ENCODE measurements around the gene TMEM204.
"Not testable (repeated sequence)": the region's sequence is repeated elsewhere in the genome, so short reads cannot be mapped to it uniquely, and the experiment has no call there.

Gene TMEM204

DNA sequence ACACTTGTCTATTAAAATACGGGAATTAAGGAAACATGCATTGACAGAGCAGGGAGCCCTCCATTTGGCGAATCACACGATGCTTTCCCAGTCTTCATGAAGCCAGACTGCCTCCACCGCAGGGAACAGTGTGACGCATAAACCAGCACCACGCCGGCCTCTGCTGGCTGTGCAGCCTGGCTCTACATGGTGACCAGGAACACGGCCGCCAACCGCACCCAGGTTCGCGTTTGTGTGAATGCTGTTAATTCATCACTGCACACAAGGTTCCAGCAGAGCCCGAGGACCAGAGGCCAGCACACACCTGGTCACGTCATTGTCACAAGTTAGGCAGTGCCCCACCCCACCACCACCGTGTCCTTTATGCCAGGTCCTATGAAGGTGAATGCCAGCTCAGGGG, 26.7 kb downstream of the TMEM204 start:
- no peak for DNase-seq

DNA sequence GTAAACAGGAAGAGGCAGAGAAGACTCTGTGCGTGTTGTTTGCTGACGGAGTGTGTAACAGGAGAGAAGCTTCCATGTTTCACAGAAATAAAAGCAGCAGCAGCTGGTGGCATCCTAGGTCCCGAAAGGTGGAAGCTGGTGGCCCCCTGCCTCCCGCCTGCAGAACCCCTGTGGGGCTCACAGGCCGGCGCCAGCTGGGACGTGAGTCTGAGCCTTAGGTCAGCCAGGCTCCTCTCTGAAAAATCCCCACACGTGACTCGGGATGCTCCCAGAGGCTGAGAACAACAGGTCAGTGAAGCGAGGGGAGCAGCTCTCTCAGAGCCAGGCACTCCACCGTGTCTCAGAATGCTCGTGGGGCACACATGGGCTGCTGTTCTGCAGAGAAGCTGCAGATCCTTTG, 27.4 kb downstream of the TMEM204 start:
- DNase-seq = no peak

- no peak for DNase-seq
These were observed 27.8 kb downstream of the TMEM204 start for GRCh38 chr16:1561266-1561665.

- DNase-seq = no peak
These were observed 28.4 kb downstream of the TMEM204 start for GRCh38 chr16:1561836-1562235.

DNA sequence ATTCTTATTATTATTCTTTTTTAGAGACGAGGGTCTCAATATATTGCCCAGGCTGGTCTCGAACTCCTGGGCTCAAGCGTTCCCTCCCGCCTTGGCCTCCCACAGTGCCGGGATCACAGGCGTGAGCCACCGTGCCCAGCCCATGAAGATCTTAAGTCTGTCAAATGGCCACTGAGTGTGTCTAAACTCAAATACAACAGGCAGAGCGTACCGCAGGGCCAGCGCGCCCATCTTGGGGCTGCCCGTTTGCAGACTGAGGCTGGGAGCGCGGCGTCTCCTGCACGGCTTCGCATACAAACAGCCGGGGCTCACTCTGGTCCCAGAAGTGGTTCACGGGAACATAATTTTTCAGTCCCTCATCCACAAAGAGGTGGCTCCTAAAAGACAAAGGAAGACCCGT, 30.3 kb downstream of the TMEM204 start:
- DNase-seq = no peak

DNA sequence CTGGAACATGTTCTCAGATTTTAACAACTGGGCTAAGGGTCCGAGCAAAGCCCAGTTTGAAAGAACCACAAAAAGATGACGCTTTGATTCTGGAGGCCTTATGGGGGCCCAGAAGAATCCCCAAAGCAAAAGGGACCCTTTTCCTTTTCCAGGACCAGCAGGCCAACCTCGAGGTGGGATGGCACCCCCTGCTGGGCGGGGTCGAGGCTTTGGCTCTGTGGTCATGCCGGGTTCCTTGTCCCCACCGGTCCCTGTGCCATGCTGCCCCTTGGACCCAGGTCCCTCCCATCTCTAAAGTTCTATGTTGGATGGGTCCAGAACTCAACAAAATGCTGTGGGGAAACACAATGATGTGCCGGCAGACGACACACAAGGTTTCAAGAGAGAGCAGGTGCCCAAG, 30.9 kb downstream of the TMEM204 start:
- peak in 1 of 2 donors; percentile 12 for DNase-seq

DNA sequence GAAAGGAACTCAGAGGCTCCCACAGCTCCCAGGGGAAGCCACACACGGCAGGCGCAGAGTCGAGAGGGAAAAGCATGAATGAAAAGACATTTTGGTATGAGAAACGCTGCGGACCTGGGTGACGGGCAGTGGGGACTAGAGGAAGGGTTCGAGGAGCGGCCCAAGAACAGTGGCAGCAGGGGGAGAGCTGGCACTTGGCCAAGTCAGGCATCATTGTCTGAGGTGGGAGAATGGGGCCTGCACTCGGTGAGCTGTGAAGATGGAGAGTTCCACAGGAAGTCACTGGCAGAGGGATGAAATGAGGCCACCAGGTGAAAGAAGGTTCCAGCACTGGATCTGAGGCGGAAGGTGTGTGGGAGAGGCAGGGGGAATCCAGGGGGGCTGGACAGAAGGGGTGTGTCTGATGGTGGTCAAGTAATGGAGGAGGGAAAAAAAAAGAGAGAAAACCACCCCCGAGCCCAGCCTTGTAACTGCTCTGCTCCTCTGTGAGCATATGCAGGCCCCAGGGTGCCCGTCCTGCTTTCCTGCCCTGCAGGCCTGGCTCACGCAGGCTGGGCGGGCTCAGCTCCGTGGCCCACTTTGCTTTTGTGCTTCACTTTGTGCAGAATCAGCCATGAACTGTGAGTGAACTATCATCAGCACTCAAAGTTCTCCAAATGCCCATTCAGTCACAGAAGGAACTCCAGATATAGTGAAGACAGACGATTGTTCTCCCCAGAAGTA, 31.8 kb downstream of the TMEM204 start:
- DNase-seq = no peak

GRCh38 chr16:1567988-1568387, 34.5 kb downstream of the TMEM204 start:
- DNase-seq = no peak

GRCh38 chr16:1571012-1571671, 37.7 kb downstream of the TMEM204 start:
- DNase-seq = no peak

GRCh38 chr16:1572673-1573072, 39.2 kb downstream of the TMEM204 start:
- DNase-seq = no peak

DNA sequence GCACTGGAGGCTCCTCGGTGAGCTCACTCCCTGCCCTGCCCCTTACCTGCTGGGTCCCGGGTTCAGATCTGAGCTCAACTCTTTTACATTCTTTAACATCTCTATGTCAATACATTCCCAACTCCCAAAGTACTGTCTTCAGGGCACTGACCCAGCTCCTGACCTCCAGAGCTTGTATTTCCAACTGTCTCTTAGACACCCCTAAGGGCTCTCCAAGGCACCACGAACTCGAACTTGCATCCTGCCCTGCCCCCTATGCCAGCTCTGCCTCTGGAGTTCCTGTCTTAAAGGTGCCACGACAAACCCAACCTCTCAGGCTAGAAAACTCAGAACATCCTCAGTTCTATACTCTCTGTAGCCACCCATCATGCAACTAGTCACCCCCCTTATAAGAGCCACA, 39.8 kb downstream of the TMEM204 start:
- no peak for DNase-seq

GRCh38 chr16:1575578-1575977, 42.1 kb downstream of the TMEM204 start:
- DNase-seq = no peak

- DNase-seq = peak in 1 of 2 donors; percentile 26
These were observed 45.7 kb downstream of the TMEM204 start for GRCh38 chr16:1579214-1579613.

GRCh38 chr16:1580256-1580655, 46.8 kb downstream of the TMEM204 start:
- DNase-seq = no peak

GRCh38 chr16:1580956-1581355, 47.5 kb downstream of the TMEM204 start:
- DNase-seq = no peak

DNA sequence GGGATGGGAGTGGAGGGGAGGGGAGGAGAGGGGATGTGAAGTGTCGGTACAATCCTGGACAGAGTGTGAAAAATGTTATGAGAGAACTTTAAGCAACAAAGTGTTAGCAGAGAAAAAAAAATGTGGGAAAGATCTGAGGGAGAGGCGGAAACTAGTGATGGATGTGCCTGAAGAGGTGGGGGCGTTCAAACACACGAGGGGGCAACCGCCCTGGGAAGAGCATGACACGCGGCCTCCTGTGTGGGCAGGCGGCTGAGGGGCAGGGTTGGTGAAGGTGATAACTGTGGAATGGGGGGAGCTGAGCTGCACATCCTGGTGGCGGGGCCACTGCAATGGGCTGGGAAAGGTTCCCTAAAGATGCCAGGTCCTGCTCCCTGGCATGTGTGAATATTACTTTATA, 48.3 kb downstream of the TMEM204 start:
- DNase-seq = no peak

GRCh38 chr16:1583180-1583579, 49.7 kb downstream of the TMEM204 start:
- DNase-seq = no peak

- no peak for DNase-seq
These were observed 51.5 kb downstream of the TMEM204 start for GRCh38 chr16:1584926-1585484.

DNA sequence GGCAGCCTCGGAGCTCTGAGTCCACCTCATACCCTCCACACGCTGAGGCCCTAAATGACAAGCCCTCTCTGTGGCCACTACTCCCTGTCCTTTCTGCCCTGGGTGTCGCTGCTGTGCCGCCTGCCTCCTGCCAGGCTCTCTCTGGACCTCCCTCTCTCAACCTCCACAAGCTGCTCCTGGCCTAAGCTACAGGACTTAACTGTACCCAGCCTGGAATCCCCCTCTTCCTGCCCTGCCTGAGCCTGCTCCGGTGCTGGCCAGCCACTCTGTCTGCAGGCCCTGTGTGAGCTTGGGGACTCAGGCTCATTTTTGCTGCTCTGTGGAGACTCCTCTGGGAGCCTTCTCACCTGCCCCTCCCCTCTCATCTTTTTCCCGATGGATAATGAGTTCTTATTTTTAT, 56.9 kb downstream of the TMEM204 start:
- no peak for DNase-seq

DNA sequence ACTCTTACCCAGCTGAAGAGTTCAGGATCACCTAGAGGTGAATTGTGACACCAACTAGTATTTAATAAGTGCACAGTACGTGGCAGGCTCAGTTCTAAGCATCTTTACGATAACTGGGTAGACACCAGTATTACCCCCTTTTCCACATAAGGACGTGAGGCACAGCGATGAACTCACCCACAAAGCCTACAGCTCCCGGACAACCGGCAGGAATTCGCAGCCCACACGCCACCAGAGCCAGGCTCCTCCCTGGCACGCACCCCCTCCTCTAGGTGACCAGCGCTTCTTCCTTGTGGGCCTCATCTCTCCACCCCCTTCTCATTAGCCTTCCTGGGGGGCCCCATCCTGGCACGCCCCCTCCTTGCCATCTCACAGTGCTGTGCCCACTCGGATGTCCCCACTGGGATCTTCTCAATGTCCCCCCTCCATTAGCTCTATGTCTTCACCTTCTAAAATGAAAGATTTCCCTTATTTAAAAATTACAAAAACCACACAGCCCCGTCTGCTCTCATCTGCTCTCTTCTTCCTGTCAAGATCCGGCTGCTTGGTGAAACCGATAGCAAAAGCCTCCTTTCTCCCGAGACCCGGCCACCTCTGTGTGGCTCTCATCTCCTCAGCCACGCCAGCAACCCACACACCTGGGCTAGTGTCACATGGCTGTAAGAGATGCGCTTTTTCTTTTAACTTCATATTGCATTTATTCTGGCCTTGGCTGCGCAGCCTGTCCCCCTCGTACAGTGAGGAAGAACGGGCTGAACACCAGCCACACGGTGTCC, 57.7 kb downstream of the TMEM204 start:
- no peak for DNase-seq

- no peak for DNase-seq
These were observed 59.0 kb downstream of the TMEM204 start for GRCh38 chr16:1592446-1592845.

- not testable (repeated sequence) for DNase-seq
These were observed 62.0 kb downstream of the TMEM204 start for GRCh38 chr16:1595511-1595910.

GRCh38 chr16:1596516-1596915, 63.0 kb downstream of the TMEM204 start:
- no peak for DNase-seq

DNA sequence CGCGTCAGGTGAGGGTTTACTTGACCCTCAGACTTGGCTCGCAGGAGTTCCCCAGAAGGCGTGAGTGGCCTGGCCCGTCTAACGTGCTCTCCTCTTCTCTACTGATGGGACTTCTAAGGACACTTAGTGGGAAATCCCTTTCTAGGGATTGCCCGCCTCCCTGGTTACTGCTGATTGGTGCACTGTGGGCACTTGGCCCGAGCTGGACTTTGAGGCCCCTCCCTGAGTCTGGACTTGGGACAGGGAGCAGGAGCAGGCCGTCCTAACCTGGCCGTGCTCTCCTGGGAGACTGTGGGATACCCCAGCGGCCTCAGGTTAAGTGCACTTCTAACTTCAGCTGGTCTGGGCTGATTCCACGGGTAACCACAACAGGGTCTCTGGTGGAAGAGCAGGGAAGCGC, 63.7 kb downstream of the TMEM204 start:
- DNase-seq = no peak
